Measurements from ENCODE around the gene FANCI.
"Not testable (repeated sequence)": the region's sequence is repeated elsewhere in the genome, so short reads cannot be mapped to it uniquely, and the experiment has no call there.

The FANCI gene

GRCh38 chr15:89248584-89248983, 4.8 kb downstream of the FANCI start:
- in situ Hi-C loops (cut with HindIII; ENCODE audit: low sequenced_read_pairs) = no loop called here
- no peak overlapping the region for H3K4me3 ChIP-seq (ENCODE audit: low read depth, low read length)
- TF ChIP-seq CTCF (IDR thresholded peaks at IDR 0.05; ENCODE audit: low read depth, low read length, missing control alignments) = no peak

DNA sequence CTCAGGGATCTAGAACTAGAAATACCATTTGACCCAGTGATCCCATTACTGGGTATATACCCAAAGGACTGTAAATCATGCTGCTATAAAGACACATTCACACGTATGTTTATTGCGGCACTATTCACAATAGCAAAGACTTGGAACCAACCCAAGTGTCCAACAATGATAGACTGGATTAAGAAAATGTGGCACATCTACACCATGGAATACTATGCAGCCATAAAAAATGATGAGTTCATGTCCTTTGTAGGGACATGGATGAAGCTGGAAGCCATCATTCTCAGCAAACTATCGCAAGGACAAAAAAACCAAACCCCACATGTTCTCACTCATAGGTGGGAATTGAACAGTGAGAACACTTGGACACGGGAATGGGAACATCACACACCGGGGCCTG, 6.4 kb downstream of the FANCI start:
- in situ Hi-C loops (cut with HindIII; ENCODE audit: low sequenced_read_pairs); DNase-seq (ENCODE audit: low read depth); H3K4me3 ChIP-seq (ENCODE audit: low read depth, low read length): not testable (repeated sequence)

More at GRCh38 chr15:89248584-89248983, 4.8 kb downstream of the FANCI start:
- no peak for DNase-seq (ENCODE audit: low read depth)

DNA sequence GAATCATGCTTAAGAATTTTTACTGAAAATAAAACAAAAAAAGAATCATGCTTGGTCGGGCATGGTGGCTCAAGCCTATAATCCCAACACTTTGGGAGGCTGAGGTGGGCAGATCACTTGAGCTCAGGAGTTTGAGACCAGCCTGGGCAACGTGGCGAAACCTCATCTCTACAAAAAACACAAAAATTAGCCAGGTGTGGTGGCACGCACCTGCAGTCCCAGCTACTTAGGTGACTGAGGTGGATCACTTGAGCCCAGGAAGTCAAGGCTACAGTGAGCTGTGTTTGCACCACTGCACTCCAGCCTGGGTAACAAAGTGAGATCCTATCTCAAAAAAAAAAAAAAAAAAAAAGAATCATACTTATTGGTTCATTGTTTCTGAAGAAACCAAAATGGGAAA, 33.5 kb downstream of the FANCI start:
- in situ Hi-C loops (cut with HindIII; ENCODE audit: low sequenced_read_pairs) = loop anchor here (5.0 kb wide), 1 partner anchor 40 kb away; no protein-coding TSS in a partner anchor
- H3K4me3 ChIP-seq (ENCODE audit: low read depth, low read length); DNase-seq (ENCODE audit: low read depth): not testable (repeated sequence)

DNA sequence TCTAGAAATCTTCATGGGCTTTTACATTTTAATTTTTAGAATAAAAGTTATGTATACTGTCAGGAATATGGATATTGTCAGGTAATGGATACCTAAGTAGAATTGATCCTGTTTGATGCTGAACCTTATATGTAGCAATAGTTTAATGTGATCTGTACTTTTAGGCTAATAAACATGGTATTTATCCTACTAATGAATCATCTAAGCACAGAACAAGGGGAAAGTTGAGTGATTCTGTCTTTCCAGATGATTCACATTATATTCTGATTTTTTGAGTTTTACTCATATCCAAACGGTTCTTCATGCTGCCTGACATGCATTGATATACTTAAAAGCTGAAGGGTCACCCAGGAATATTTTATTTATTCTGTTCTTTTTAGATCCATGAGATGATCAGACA, 34.5 kb downstream of the FANCI start:
- TF ChIP-seq CTCF (IDR thresholded peaks at IDR 0.05; ENCODE audit: low read depth, low read length, missing control alignments) = no peak
- DNase-seq (ENCODE audit: low read depth) = no peak
- in situ Hi-C loops (cut with HindIII; ENCODE audit: low sequenced_read_pairs) = loop anchor here (5.0 kb wide), 1 partner anchor 39 kb away; no protein-coding TSS in a partner anchor
- no peak overlapping the region for H3K4me3 ChIP-seq (ENCODE audit: low read depth, low read length)

- no peak for DNase-seq (ENCODE audit: low read depth)
- TF ChIP-seq CTCF (IDR thresholded peaks at IDR 0.05; ENCODE audit: low read depth, low read length, missing control alignments) = no peak
- H3K4me3 ChIP-seq (ENCODE audit: low read depth, low read length) = no peak overlapping the region
- in situ Hi-C loops (cut with HindIII; ENCODE audit: low sequenced_read_pairs) = no loop called here
Measured at GRCh38 chr15:89282631-89283030, 38.9 kb downstream of the FANCI start.

DNA sequence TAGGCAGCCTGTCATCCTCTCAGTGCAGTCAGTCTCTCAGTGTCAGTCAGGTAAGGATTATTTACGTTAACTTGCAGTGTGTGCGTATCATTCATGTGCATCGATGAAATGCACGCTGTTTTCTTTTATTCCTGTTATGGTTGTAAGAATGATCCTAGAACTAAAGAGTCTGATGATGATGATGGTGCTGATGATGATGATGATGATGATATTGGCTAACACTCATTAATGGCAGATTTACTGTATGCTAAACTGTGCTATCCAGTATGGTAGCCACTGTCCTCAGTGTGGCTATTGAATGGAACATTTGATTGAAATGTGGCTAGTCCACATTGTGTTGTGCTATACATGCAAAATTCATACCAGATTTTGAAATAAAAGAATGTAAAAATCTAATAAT, 39.4 kb downstream of the FANCI start:
- no peak overlapping the region for H3K4me3 ChIP-seq (ENCODE audit: low read depth, low read length)
- in situ Hi-C loops (cut with HindIII; ENCODE audit: low sequenced_read_pairs) = no loop called here
- no peak for DNase-seq (ENCODE audit: low read depth)
- no peak for TF ChIP-seq CTCF (IDR thresholded peaks at IDR 0.05; ENCODE audit: low read depth, low read length, missing control alignments)

DNA sequence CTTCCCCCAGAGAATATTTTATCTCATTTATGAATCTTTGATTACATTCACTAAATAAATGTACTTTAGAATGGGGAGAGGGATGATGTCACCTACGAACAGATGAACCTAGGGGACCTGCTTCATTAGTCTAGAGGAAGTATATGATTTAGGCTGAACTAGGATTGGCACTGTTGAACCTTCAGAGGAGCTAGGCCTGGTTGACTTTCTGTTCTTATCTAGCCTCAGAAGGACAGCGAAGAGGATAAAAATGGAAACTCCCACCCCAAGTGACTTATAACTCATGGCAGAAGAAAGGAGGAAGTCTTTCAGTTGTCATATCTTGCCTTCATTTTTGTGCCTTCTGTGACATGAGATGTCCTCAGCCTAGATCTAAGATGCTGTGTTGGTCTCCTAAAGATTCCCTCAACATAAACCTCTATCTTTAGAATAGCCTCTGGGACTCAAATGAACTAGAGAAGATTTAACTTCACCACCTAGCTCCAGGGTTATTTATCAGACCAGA, 48.2 kb downstream of the FANCI start:
- no peak for TF ChIP-seq CTCF (IDR thresholded peaks at IDR 0.05; ENCODE audit: low read depth, low read length, missing control alignments)
- no peak overlapping the region for H3K4me3 ChIP-seq (ENCODE audit: low read depth, low read length)
- no peak for DNase-seq (ENCODE audit: low read depth)
- in situ Hi-C loops (cut with HindIII; ENCODE audit: low sequenced_read_pairs) = loop anchor here (5.0 kb wide), 1 partner anchor 75 kb away; no protein-coding TSS in a partner anchor

DNA sequence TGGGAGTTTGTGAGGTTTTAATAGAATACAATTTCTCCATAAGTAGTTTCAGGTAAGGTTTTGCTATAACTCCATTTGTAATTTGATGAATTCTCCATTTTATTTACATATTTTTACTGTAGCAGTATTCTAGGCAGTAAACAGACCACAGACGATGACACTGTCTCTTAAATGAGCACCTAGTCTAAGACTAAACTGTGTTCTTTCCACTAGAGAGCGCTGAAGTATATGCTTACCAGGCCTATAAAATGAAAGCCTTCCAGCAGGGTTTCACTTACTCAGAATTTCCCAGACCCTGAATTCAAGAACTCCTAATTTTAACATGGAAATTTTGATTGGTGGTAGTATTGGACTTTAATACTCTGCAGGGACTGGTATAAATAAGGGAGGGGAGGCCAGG, 49.2 kb downstream of the FANCI start:
- no peak for TF ChIP-seq CTCF (IDR thresholded peaks at IDR 0.05; ENCODE audit: low read depth, low read length, missing control alignments)
- no peak for DNase-seq (ENCODE audit: low read depth)
- in situ Hi-C loops (cut with HindIII; ENCODE audit: low sequenced_read_pairs) = loop anchor here (5.0 kb wide), 1 partner anchor 76 kb away; no protein-coding TSS in a partner anchor
- H3K4me3 ChIP-seq (ENCODE audit: low read depth, low read length) = no peak overlapping the region
